ENCODE data around the gene PIEZO2. TPM values are rescaled to one million over a fixed set of nuclear protein-coding genes. Genes with fewer than 3 reads are reported as not detected.

PIEZO2 gene
- total RNA-seq, 4 donors from 2014 or later: 0.18 to 3.0 (median 0.21) TPM

DNA sequence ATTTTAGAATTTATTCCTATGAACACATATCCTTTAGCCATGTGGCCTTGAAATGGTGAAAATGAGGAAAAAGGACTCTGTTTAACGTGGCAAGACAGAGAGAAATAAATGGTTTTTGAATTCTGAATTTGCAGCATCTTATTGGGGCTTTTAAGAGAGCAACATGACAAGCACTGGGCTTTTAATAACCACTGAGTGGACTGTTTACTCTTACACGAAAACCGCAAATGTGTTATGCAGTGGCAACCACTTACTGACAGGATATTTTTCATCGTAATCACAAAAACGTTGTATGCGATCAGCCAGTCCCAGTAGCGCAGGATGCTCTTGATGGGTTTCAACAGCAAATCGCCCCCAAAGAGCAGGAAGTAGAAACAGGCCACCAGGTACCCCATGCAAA is 397.0 kb downstream of the PIEZO2 start:
- in situ Hi-C loops (cut with MboI; ENCODE audit: low sequenced_read_pairs in 4 of 4): no loop called here
- no peak for DNase-seq
- intact Hi-C loops (cut with DNase I; ENCODE audit: low total_unique reads): no loop called here

GRCh38 chr18:10751653-10752052 is 397.7 kb downstream of the PIEZO2 start:
- no peaks in the 10 kb centered on the region for H3K27me3 ChIP-seq
- in situ Hi-C loops (cut with MboI; ENCODE audit: low sequenced_read_pairs in 4 of 4): no loop called here
- no peak overlapping the region for H3K27ac ChIP-seq
- no peak overlapping the region for H3K4me3 ChIP-seq
- no peak for DNase-seq
- H3K9me3 ChIP-seq: no peaks in the 10 kb centered on the region
- no peaks in the 10 kb centered on the region for H3K36me3 ChIP-seq
- no peaks in the 10 kb centered on the region for H3K4me1 ChIP-seq
- TF ChIP-seq, protein P1, sequence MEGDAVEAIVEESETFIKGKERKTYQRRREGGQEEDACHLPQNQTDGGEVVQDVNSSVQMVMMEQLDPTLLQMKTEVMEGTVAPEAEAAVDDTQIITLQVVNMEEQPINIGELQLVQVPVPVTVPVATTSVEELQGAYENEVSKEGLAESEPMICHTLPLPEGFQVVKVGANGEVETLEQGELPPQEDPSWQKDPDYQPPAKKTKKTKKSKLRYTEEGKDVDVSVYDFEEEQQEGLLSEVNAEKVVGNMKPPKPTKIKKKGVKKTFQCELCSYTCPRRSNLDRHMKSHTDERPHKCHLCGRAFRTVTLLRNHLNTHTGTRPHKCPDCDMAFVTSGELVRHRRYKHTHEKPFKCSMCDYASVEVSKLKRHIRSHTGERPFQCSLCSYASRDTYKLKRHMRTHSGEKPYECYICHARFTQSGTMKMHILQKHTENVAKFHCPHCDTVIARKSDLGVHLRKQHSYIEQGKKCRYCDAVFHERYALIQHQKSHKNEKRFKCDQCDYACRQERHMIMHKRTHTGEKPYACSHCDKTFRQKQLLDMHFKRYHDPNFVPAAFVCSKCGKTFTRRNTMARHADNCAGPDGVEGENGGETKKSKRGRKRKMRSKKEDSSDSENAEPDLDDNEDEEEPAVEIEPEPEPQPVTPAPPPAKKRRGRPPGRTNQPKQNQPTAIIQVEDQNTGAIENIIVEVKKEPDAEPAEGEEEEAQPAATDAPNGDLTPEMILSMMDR (IDR thresholded peaks at IDR 0.05 in 4 of 5, conservative IDR thresholded peaks at IDR 0.05 in 1 of 5): no peak
- no peak for TF ChIP-seq POLR2A (IDR thresholded peaks at IDR 0.05)
- intact Hi-C loops (cut with DNase I; ENCODE audit: low total_unique reads): no loop called here
- no peak for ATAC-seq

More for the DNA sequence above, 397.0 kb downstream of the PIEZO2 start:
- TF ChIP-seq, protein P1 (IDR thresholded peaks at IDR 0.05 in 4 of 5, conservative IDR thresholded peaks at IDR 0.05 in 1 of 5): no peak
- no peak for TF ChIP-seq POLR2A (IDR thresholded peaks at IDR 0.05)
- no peak overlapping the region for H3K4me3 ChIP-seq
- no peaks in the 10 kb centered on the region for H3K36me3 ChIP-seq
- ATAC-seq: no peak
- no peak overlapping the region for H3K27ac ChIP-seq
- no peaks in the 10 kb centered on the region for H3K4me1 ChIP-seq
- H3K27me3 ChIP-seq: no peaks in the 10 kb centered on the region
- no peaks in the 10 kb centered on the region for H3K9me3 ChIP-seq

- Histone ChIP-seq H3K27me3 (no peaks in the 10 kb centered on the region), H3K36me3 (no peaks in the 10 kb centered on the region), H3K27ac (no peak overlapping the region), H3K4me3 (no peak overlapping the region), H3K4me1 (no peaks in the 10 kb centered on the region), H3K9me3 (no peaks in the 10 kb centered on the region)
- no peak for ATAC-seq
- TF ChIP-seq, protein P1 (IDR thresholded peaks at IDR 0.05 in 4 of 5, conservative IDR thresholded peaks at IDR 0.05 in 1 of 5): no peak
- no peak for TF ChIP-seq POLR2A (IDR thresholded peaks at IDR 0.05)
- intact Hi-C loops (cut with DNase I; ENCODE audit: low total_unique reads) (no loop called here), in situ Hi-C loops (cut with MboI; ENCODE audit: low sequenced_read_pairs in 4 of 4) (no loop called here)
- no peak for DNase-seq
These were observed 399.0 kb downstream of the PIEZO2 start for GRCh38 chr18:10750191-10751035.

DNA sequence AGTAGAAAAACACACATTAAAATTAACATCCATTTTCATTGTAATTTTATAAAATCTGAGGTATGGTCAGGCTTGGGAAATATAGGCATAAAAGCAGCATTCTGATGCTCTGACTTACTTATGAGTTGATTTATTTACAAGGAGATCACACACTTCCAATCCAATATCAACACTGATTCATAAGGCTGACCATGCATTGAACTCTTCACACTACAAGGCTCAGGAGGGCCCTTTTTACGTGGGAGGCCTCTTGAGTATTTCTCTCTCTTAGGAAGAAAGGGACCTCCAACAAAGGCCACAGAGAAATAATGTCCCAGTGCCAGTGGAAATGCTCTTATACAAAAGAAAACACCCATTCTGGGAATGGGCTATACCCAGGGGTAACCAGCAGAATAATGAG is 400.7 kb downstream of the PIEZO2 start:
- TF ChIP-seq, protein P1 (IDR thresholded peaks at IDR 0.05 in 4 of 5, conservative IDR thresholded peaks at IDR 0.05 in 1 of 5): no peak
- no peak for TF ChIP-seq POLR2A (IDR thresholded peaks at IDR 0.05)
- no peak overlapping the region for H3K27ac ChIP-seq

More for the DNA sequence above, 400.7 kb downstream of the PIEZO2 start:
- no peaks in the 10 kb centered on the region for H3K27me3 ChIP-seq
- no peaks in the 10 kb centered on the region for H3K9me3 ChIP-seq
- H3K36me3 ChIP-seq: no peaks in the 10 kb centered on the region
- H3K4me1 ChIP-seq: no peaks in the 10 kb centered on the region
- DNase-seq: no peak
- intact Hi-C loops (cut with DNase I; ENCODE audit: low total_unique reads) (no loop called here), in situ Hi-C loops (cut with MboI; ENCODE audit: low sequenced_read_pairs in 4 of 4) (no loop called here)
- H3K4me3 ChIP-seq: no peak overlapping the region
- no peak for ATAC-seq
